KOPT-K1 (cell line): ENCODE results near the gene KCNK4.
A peak's percentile ranks its signal among the peaks of the same experiment; 100 is the strongest.
"Not testable (repeated sequence)": the region's sequence is repeated elsewhere in the genome, so short reads cannot be mapped to it uniquely, and the experiment has no call there.

Experiments used
- H3K27ac ChIP-seq: fragments of 200-600 bp; sonication (generic); 2 replicates; pipeline ENCODE4 v1.5.1; 2016; ENCODE audit warnings: antibody characterized with exemption, mild to moderate bottlenecking, low read depth, low read length; ENCODE audit not compliant: poor library complexity, severe bottlenecking
- H3K36me3 ChIP-seq: fragments of 200-600 bp; sonication (generic); 2 replicates; pipeline ENCODE4 v1.5.1; 2017; ENCODE audit warnings: antibody characterized with exemption, mild to moderate bottlenecking, low read length, moderate library complexity; ENCODE audit not compliant: insufficient read depth
- H3K9me3 ChIP-seq: fragments of 200-600 bp; sonication (generic); 2 replicates; pipeline ENCODE4 v1.5.1; 2017; ENCODE audit warnings: antibody characterized with exemption, low read length, mild to moderate bottlenecking; ENCODE audit not compliant: insufficient read depth, poor library complexity, severe bottlenecking

Gene KCNK4

DNA sequence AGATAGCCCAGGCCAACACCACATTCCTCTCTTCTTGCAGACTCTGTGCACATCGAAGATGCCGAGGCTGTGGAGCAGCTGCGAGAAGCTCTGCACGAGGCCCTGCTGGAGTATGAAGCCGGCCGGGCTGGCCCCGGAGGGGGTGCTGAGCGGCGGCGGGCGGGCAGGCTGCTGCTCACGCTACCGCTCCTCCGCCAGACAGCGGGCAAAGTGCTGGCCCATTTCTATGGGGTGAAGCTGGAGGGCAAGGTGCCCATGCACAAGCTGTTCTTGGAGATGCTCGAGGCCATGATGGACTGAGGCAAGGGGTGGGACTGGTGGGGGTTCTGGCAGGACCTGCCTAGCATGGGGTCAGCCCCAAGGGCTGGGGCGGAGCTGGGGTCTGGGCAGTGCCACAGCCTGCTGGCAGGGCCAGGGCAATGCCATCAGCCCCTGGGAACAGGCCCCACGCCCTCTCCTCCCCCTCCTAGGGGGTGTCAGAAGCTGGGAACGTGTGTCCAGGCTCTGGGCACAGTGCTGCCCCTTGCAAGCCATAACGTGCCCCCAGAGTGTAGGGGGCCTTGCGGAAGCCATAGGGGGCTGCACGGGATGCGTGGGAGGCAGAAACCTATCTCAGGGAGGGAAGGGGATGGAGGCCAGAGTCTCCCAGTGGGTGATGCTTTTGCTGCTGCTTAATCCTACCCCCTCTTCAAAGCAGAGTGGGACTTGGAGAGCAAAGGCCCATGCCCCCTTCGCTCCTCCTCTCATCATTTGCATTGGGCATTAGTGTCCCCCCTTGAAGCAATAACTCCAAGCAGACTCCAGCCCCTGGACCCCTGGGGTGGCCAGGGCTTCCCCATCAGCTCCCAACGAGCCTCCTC lies 24.8 kb downstream of the KCNK4 start:
- Histone ChIP-seq H3K27ac (peak overlapping the region; percentile 80), H3K36me3 (peaks cover 49% of the 10 kb centered on the region)
- H3K9me3 ChIP-seq: not testable (repeated sequence)

DNA sequence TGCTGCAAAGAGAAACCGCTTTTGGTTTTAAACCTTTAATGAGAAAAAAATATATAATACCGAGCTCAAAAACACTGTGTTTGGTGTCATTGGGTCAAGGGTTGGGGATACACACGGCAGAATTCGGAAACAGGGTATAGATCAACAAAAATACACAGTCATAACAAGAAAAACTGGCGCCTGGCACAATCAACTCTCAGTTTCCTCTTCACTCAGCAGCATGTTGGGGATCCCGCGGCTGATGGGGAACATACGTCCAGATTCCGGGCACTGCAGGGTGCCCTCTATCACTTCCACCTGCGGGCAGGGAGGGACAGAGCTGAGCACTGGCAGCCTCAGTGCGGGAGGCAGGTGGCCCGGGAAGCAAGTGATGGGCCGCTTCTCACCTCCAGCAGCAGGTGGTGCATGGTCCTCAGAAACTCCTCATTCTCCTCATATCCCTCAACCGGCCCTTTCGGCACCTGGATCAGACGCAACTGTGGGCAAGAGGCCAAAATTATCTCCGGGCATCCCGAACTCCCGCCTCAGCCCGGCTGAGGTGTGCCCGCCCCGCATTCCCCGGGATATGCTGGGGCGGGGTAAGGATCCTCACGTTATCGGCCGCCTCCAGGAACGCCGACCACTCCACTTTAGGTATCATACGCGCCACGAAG lies 25.7 kb downstream of the KCNK4 start:
- H3K27ac ChIP-seq: peak overlapping the region; percentile 80
- H3K9me3 ChIP-seq: no peaks in the 10 kb centered on the region
- peaks cover 55% of the 10 kb centered on the region for H3K36me3 ChIP-seq

DNA sequence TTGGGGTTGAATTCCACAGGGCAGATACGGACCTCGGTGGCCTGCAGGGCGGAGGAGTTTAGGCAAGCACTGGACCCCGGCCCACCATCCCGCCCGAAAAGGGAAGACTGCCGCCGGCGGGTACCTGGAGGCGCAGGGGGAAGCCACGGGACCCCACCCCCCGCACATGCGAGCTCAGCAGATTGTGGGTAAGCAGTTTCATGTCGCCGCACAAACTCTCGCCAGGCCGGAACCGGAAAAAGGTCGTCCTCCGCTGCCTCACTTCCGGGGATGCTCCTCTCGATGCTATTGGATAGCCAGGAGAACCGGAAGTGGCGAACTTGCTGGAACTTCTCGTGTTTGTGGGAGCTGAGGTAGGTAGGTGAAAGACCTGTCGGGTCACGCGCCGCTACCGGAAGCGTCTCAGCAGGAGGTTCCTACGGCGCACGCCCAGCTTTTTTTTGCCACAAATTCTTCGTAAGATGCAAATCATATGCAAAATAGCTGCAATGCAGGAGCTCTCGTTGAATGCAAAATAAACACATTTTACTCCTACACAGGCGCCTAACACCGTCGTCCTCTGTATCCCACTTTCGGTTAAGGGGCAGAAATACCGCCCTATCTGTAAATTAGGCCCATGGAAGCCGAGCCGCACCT lies 26.3 kb downstream of the KCNK4 start, which contains the start of gene TRMT112:
TSS of gene TRMT112 (minus strand) at position 235 of the 636 bp plus-strand sequence. CDS start at position 202, 33 bp downstream.
- Histone ChIP-seq H3K9me3 (no peaks in the 10 kb centered on the region), H3K27ac (peak within 1 kb of the TSS; percentile 80), H3K36me3 (peaks cover 56% of the 10 kb centered on the region)

DNA sequence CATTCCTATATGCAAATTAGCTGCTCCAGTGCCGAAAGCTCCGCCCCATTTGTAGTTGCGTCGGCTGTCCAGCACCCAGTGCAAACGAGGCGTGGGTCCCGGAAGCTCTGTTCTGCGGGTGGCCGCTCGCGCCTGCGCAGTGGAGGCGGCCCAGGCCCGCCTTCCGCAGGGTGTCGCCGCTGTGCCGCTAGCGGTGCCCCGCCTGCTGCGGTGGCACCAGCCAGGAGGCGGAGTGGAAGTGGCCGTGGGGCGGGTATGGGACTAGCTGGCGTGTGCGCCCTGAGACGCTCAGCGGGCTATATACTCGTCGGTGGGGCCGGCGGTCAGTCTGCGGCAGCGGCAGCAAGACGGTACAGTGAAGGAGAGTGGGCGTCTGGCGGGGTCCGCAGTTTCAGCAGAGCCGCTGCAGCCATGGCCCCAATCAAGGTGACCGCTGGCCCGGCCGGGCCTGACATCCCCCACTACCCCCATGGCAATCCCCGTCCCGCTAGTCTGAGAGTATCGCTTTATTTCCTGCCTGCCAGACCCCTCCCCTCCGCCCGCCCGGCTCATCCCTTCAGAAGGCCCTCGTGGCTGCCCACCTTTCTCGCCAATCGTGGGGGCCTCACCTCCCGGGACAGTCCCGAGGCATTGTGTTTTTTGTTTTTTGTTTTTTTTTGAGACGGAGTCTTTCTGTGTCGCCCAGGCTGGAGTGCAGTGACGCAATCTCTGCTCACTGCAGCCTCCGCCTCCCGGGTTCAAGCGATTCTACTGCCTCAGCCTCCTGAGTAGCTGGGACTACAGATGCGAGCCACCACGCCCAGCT lies 27.1 kb downstream of the KCNK4 start, which contains the start of gene PRDX5:
TSS of gene PRDX5 (plus strand) at position 161 of the 805 bp plus-strand sequence. CDS start at position 256, 95 bp downstream.
- Histone ChIP-seq H3K27ac (peak within 1 kb of the TSS; percentile 80), H3K9me3 (no peaks in the 10 kb centered on the region), H3K36me3 (peaks cover 52% of the 10 kb centered on the region)

DNA sequence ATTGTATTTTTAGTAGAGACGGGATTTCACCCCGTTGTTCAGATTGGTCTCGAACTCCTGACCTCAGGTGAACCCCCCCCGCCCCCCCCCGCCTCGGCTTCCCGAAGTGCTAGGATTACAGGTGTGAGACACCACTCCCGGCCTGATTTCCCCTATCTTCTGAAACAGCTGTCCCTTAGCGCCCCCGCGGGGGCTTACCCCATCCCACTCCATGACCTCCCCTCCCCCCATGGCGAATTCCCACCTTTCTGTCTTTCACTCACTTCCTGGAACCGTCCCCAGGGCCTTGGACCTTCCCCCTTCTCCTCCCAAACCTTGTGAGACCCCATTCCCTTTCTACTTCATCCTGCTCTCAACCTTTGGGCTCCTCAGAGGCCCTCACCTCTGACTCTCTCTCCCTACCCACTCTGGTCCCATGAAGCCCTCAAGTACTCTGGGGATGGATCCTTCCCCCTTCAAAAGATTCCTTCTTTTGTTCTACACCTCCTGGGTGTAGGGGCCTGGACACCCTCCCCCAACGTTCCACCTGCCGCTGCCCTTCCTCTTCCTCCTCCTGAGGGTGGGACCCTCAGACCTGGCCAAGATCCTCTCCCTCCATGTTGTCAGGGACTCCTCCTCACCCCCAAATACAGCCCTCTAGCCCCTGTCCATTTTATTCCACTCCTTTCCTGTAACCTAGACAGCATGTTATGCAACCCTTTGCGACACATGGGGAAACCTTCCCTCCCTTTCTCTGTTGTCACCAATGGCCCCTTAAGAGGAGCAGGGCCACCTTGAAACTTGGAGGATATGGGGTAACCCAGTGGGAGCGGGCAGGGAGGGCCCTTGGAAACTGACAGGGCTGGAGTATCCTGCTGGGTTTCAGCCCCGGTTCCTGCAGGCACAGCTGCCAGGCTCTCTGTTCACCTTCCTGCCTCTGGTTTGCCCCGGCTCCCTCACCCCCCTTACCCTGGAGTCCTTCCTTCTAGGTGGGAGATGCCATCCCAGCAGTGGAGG lies 28.0 kb downstream of the KCNK4 start:
- Histone ChIP-seq H3K9me3 (no peaks in the 10 kb centered on the region), H3K36me3 (peaks cover 43% of the 10 kb centered on the region), H3K27ac (peak overlapping the region; percentile 80)

DNA sequence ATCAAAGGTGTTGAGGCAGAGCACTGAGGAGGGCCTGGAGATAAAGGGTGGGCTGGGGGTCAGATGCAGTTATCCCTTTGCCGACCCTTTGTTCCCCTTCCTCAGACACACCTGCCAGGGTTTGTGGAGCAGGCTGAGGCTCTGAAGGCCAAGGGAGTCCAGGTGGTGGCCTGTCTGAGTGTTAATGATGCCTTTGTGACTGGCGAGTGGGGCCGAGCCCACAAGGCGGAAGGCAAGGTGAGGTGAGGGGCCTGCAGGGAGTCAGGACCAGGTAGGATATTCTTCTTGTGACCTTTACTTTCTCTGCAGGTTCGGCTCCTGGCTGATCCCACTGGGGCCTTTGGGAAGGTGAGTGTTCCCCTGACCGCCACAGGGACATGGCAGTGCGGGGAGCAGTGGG lies 29.5 kb downstream of the KCNK4 start:
- no peak overlapping the region for H3K27ac ChIP-seq
- no peaks in the 10 kb centered on the region for H3K9me3 ChIP-seq
- H3K36me3 ChIP-seq: peaks cover 28% of the 10 kb centered on the region; the same call in 1 of the 2 replicates

DNA sequence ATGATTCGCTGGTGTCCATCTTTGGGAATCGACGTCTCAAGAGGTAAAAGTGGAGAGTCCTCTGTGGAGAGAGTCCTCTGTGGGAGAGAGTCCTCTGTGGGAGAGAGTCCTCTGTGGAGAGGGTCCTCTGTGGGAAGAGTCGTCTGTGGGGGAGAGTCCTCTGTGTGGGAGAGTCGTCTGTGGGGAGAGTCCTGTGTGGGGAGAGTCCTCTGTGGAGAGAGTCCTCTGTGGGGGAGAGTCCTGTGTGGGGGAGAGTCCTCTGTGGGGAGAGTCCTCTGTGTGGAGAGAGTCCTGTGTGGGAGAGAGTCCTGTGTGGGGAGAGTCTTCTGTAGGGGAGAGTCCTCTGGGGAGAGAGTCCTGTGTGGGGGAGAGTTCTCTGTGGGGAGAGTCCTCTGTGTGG lies 29.9 kb downstream of the KCNK4 start:
- peaks cover 23% of the 10 kb centered on the region; the same call in 1 of the 2 replicates for H3K36me3 ChIP-seq
- peak overlapping the region; percentile 21 for H3K27ac ChIP-seq

DNA sequence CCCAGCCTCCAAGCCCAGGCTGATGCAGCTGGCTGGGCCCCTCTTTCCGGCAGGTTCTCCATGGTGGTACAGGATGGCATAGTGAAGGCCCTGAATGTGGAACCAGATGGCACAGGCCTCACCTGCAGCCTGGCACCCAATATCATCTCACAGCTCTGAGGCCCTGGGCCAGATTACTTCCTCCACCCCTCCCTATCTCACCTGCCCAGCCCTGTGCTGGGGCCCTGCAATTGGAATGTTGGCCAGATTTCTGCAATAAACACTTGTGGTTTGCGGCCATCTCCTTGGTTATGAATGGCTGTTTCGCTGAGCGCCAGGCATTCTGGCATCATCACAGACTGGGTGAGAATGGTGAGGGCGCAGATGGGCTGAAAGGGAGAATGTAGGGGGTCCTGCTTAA lies 30.4 kb downstream of the KCNK4 start:
- Histone ChIP-seq H3K27ac (peak overlapping the region; percentile 21), H3K36me3 (peaks cover 20% of the 10 kb centered on the region; the same call in 1 of the 2 replicates)

More for the DNA sequence above, 29.9 kb downstream of the KCNK4 start:
- no peaks in the 10 kb centered on the region for H3K9me3 ChIP-seq

DNA sequence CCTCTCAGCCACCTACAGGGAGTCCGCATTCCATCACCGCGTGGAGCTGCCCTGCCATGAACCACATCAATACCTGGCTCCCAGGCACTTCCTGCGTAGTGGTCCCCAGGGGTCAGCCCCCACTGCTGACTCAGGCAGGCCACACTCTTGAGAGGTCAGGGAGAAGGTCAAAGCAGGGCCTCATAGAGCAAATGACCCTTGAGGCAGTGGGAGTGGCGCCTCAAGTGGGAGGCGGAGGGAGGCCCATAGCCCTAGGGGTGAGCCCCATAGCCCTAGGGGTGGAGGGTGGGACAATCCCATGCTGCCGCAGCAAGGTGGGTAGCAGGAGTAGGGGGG lies 31.8 kb downstream of the KCNK4 start:
- H3K27ac ChIP-seq: peak overlapping the region; percentile 79
- peaks cover 20% of the 10 kb centered on the region; the same call in 1 of the 2 replicates for H3K36me3 ChIP-seq
- H3K9me3 ChIP-seq: no peaks in the 10 kb centered on the region

More for the DNA sequence above, 30.4 kb downstream of the KCNK4 start:
- no peaks in the 10 kb centered on the region for H3K9me3 ChIP-seq

DNA sequence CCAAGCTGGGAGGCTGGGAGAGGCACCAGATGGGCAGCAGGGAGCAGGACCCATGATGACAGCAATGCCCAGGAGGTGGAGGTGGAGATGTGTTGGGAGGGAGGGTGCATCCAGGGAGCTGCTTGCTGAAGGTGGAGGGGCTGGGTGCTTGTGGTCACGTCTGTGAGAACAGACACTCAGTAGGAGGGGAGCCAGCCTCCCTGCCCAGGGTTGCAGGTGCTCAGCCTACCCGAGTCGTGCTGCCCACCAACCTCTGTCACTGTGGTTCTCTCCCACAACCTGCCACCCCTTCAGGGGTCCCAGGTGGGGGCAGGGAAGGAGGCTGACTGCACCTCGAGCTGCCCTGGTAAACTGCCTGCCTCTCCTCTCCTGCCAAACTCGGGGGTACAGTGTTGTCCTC lies 32.3 kb downstream of the KCNK4 start:
- peak overlapping the region; percentile 79 for H3K27ac ChIP-seq

DNA sequence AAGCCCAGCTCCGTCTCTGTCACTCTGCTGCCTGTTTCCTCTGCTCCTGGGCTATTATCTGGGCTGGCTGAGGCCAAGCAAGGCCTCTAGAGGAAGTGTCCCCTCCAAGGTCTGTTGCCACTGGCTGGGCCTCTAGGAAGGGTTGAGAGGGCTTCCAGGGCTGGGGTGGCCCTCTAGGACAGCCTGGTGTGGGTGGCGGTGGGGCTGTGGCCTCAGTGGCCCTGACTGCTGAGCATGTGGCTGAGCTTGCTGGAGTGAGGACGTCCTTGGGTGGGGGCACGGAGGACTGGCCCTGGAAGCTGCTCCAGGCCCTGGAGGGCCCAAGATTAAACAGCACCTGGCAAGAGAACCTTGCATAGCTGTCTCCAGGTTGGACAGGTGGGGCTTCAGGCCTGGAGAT lies 32.9 kb downstream of the KCNK4 start:
- Histone ChIP-seq H3K27ac (peak overlapping the region; percentile 79), H3K36me3 (peaks cover 20% of the 10 kb centered on the region; the same call in 1 of the 2 replicates)
- not testable (repeated sequence) for H3K9me3 ChIP-seq

More for the DNA sequence above, 32.3 kb downstream of the KCNK4 start:
- H3K36me3 ChIP-seq: peaks cover 20% of the 10 kb centered on the region; the same call in 1 of the 2 replicates
- H3K9me3 ChIP-seq: no peaks in the 10 kb centered on the region

DNA sequence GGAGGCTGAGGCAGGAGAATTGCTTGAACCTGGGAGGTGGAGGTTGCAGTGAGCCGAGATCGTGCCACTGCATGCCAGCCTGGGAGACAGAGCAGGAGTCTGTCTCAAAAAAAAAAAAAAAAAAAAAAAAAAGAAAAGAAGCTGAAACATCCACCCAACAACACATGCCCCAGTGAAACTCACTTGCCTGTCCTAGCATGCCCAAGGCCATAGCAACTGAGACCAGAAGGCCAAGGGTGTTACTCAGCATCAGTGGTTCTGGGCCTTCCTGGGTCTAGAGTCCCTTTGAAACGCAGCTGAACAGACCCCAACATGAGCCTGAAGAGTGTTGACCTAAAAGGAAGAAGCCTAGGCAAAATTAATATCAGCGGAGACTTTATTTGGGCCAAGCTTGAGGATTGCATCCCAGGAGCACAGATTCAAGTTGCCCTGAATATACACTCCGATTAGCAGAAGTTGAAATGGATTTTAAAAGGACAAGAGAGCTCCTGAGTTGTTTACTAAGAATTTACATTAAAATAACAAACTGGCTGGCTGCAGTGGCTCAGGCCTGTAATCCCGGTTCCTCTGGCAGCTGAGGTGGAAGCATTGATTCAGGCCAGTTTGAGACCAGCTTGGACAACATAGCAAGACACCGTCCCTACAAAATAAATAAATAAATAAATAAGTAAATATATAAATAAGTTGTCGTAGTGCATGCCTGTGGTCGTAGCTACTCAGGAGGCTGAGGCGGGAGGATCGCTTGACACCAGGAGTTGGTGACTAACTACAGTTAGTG lies 33.8 kb downstream of the KCNK4 start:
- no peak overlapping the region for H3K27ac ChIP-seq
- peaks cover 20% of the 10 kb centered on the region; the same call in 1 of the 2 replicates for H3K36me3 ChIP-seq

DNA sequence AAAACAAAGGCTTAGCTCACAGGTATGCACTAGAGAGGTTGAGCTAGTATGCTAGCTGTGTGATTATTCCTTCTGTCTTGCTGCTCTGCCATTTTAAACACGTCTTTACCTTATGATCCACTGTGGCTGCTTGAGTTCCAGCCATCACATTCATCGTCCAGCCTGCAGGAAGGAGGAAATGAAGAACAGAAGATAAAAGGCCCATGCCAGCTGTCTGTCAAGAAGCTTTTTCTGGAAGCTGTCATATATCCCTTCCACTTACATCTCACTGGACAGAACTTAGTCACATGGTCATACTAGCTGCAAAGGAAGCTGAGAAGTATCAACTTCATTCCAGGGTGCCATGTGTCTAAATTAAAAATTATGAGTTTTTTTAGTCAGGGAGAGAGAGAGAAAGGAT lies 36.3 kb downstream of the KCNK4 start:
- Histone ChIP-seq H3K9me3 (no peaks in the 10 kb centered on the region), H3K27ac (no peak overlapping the region)

More for the DNA sequence above, 33.8 kb downstream of the KCNK4 start:
- H3K9me3 ChIP-seq: no peaks in the 10 kb centered on the region

More for the DNA sequence above, 36.3 kb downstream of the KCNK4 start:
- peaks cover 3% of the 10 kb centered on the region; the same call in 1 of the 2 replicates for H3K36me3 ChIP-seq
